AML-193 (cell line): ENCODE results near the gene ZNRF3.
"Not testable (repeated sequence)": the region's sequence is repeated elsewhere in the genome, so short reads cannot be mapped to it uniquely, and the experiment has no call there.

Experiments
- DNase-seq, 2 experiments: peaks; one replicate each; lab custom pipeline; 2025; lab: John Stamatoyannopoulos, UW

ZNRF3 gene

GRCh38 chr22:28907311-28908008 is 24.1 kb downstream of the ZNRF3 start:
- DNase-seq = no peak

GRCh38 chr22:28908810-28909209 is 25.4 kb downstream of the ZNRF3 start:
- not testable (repeated sequence) for DNase-seq

- DNase-seq = no peak
Measured at GRCh38 chr22:28909375-28909774, 26.0 kb downstream of the ZNRF3 start.

GRCh38 chr22:28910569-28911303 is 27.4 kb downstream of the ZNRF3 start:
- no peak for DNase-seq

GRCh38 chr22:28911304-28911690 is 27.9 kb downstream of the ZNRF3 start:
- no peak for DNase-seq

DNA sequence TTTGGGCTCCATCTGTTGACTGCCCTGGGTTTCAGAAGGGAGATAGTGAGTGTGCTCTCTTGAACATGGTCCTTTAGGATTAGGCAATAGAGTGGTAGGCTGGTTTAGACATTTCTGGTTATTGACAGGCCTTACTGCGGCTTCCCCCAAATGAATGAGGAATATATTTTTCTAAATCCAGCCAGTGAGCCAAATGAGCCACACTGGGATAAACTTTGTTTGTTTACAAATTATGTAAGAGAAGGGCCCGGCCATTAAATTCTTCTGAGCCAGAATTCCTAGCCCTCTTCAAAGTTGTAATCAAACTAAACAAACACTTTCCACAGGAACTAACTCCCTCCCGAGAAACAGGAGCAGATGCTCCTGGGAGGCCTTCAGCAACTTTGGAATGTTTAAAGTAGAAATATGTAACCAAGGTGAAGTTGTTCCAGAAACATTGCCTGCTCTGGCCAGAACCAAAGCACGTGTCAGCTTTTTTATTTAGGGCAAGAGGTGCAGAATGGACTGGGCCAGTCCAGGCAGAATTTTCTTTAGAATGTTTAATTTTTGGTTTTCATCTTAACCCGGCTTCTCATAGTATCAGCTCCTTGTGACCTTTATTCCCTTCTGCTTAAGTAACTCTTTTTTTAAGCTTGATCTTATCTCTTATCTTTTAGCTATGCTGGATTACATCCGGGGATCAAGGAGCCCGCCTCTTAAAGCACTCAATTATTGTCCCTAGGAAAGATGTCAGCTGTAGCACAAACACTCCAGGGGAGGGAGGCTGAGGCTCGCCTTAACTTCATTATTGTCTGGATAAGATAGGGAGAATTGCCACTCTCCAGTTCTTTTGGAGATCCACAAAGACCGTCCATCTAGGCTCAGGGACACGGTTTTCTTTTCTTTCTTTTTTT is 28.7 kb downstream of the ZNRF3 start:
- no peak for DNase-seq

- no peak for DNase-seq
Measured at GRCh38 chr22:28914201-28914600, 30.8 kb downstream of the ZNRF3 start.

GRCh38 chr22:28915969-28916368 is 32.6 kb downstream of the ZNRF3 start:
- DNase-seq = no peak

- no peak for DNase-seq
Measured at GRCh38 chr22:28917747-28918549, 34.6 kb downstream of the ZNRF3 start.

GRCh38 chr22:28918550-28919271 is 35.3 kb downstream of the ZNRF3 start:
- DNase-seq = no peak

DNA sequence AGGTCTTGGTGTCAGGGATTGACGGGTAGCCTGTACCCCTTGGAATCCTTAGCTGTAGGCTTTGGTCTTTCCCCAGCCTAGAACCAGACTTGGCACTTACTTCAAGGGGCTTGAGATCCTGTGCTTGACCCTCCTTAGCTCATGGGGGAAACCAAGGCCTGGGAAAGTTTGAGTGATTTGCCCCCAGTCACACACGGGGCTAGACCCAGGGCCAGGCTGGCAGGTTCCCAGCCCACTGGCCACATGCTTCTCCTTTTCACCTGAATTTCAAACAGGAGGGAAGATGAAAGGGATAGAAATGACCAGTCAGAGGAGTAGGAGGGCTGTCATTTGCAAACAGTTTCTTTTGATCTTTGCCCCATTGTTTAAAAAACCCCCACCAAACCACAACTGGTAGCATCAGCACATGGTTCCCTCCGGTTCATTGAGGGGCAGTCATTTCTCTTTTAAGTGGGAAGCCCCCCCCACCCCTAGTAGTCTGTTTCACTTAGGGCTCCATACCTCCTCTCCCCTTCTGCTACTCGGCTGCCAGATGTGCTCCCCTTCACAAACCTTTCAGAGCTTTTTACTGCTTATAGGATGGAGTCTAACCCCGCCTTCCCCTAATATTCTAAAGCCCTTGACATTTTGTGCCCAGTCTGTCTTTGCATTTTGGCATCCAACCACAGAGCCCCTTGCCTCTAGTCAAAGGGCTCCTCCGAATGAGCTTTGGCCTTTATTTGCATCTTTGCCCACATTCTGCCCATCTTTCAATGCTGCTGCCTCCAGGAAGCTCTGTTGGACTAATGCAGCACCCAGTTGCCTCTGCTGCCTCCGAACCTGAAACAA is 37.6 kb downstream of the ZNRF3 start:
- no peak for DNase-seq

- no peak for DNase-seq
Measured at GRCh38 chr22:28921585-28921879, 38.2 kb downstream of the ZNRF3 start.

DNA sequence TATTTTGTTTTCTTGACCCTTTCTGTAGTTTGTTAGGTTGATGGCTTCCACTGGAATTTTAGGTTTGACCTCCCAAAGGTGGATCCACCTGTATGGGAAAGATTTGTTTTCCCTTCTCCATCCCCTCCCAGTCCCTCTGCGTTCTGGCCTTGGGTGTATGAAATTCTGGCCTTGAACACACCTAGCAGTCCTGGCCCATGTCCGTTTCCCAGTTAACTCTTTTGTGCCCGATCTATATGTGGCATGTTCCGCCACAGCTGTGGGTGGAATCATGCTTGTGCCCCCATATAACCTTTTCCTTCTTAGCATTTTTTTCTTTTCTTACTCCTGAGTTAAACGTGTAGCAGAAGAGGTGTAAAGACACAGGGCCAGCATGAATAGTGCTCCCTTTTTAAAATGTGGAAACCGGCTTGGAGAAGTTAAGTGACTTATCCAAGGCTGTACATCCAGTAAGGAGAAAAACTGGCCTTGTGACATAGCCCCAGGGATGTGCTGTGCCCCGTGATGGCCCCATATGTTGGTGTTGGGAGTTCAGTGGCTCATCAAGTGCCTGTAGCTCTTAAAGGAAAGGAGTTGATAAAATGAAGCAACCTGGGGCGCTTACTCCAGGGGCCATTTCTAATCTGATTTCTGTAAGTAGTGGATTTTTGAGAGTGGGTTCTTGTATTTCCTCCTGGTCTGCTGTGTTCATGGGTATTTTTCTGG is 39.3 kb downstream of the ZNRF3 start:
- no peak for DNase-seq

- no peak for DNase-seq
Measured at GRCh38 chr22:28923826-28924732, 40.7 kb downstream of the ZNRF3 start.

GRCh38 chr22:28925916-28926315 is 42.5 kb downstream of the ZNRF3 start:
- DNase-seq = no peak

DNA sequence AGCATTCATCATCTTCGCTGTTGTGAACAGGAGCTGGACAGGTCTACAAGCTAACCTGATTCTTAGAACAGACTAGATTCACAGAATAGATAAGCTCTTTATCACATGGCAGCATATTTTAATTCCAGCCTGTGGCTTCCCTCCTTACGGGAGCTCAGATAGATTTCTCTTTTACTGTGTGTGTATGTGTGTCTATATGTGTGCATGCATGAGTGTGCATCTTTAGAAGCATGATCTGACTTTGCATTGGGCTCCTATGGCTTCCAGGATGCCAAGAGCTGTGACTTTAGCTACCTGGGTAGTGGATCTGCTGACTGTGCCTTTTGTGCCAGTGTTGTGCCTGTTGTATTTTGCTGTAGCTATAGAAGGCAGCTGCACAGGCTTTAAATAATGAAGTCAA is 44.3 kb downstream of the ZNRF3 start:
- no peak for DNase-seq

DNA sequence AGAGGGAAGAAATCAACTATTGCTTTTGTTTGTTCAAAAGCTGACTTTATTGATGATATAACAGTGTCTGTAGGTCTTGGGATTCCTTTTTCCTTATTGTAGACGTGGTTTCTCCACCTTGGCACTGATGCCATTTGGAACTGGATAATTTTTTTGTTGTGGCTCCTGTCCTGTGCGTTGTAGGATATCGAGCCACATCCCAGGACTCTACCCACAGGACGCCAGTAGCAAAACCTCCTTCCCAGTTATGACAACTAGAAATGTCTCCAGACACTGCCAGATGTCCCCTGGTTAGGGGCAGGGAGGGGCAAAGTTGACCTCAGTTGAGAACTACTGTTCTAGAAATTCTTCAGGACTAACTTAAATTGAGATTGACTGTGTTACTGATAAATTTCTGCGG is 45.8 kb downstream of the ZNRF3 start:
- no peak for DNase-seq

DNA sequence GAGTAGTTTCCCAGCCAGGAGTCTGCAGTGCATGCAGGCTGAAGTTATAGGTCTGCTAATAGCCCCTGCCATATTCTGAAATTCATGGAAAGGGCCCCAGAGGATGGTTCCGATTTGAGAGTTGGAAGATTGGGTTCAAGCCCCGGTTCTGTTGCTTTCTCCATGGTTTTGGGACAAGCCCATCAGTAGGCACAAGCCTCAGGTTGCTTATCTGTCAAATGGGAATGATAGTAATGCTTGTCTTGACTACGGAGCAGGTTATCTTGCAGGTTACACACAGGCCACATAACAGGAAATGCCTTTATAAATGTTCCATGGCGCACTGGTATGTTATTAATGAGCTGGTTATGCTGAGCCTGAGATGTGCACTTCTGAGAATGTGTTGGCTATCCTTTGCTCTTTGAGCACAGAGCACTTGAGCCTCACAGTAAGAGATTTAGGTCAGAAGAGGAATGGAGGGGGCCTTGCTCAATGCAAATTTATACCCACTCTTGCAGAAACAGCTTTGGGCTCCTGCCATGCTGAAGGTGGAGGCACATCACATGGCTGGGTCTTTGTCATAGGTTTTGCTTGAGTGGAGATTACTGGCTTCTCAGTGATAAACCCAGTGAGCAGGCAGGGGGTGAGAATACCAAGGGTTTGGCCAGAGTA is 47.1 kb downstream of the ZNRF3 start:
- DNase-seq = no peak
